SH-SY5Y (cell line): Measurements from ENCODE around the gene ATP2B2.

ENCODE experiments used
- GATA2 ChIP-seq: IDR thresholded peaks from 2 replicates; pipeline ENCODE4 v1.6.1; 2011; ENCODE audit warnings: mild to moderate bottlenecking, low read depth, low read length
- GATA3 ChIP-seq: IDR thresholded peaks from 2 replicates; pipeline ENCODE4 v1.6.1; 2011; ENCODE audit warnings: low read depth, mild to moderate bottlenecking, low read length, moderate library complexity

- TF ChIP-seq GATA2 (no peak), GATA3 (no peak)
These were observed 157.0 kb downstream of the ATP2B2 start for GRCh38 chr3:10348404-10348721.
